Stimulated activated CD8-positive, alpha-beta memory T cell treated with anti-CD3 and anti-CD28 coated beads, Interleukin-15, amount 100 ng/mL, for 1 hour (primary cell): Measurements from ENCODE around the gene PALS2.

ENCODE experiments used
- DNase-seq: peaks from one replicate; pipeline ENCODE4 v3.0.0-alpha.2; 2020; ENCODE audit warnings: low read depth

The PALS2 gene

DNA sequence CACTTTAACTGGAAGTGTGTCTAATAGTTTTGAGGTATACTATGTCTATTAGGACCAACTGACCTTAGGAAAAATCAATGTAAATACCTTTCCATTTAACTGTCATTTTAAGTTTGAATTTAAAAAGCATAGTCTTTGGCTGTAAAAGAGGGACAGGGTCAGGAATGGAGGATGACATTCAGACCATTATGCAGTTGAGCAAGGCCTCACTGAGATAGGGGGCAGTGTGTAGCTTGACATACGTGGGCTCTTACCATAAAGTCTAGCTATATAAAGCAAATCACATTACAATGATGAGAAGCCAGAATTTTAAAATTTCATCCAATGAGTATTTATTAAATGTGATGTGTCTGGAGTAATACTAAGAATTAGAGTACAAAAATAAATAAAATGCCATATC is 17.9 kb downstream of the PALS2 start:
- no peak for DNase-seq

DNA sequence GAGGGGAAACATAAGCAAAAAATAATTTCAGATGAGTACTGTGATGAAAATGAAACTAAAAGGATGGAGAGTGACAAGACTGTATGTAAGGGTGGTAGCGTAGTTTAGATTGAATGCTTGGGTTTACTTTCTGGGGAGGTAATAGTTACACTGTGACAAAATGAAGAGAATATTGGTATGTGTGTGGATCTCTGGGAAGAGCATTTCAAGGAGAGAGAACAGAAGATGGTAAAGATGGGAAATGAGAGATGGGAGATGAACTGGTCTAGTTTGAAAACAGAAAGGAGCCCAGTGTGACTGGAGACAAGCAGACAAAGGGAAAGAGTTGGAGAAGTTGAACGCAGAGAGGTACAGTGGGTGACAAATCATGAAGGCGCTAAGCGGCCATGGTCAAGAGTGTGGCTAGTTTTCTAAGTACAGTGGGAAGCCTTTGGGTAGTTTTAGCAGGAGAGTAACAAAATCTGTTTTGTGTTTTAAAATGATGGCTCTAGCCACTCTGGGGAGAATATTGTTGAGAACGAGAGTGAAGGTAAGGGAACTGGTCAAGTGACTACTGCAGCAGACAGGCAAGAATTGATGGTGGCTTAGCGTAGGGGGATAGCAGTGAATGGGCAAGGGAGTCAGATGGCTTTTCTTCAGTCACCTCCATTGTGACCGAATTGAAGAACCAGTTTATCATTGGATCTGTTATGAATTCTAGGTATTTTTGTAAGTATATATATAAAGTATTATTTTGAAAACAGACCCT is 22.6 kb downstream of the PALS2 start:
- no peak for DNase-seq

DNA sequence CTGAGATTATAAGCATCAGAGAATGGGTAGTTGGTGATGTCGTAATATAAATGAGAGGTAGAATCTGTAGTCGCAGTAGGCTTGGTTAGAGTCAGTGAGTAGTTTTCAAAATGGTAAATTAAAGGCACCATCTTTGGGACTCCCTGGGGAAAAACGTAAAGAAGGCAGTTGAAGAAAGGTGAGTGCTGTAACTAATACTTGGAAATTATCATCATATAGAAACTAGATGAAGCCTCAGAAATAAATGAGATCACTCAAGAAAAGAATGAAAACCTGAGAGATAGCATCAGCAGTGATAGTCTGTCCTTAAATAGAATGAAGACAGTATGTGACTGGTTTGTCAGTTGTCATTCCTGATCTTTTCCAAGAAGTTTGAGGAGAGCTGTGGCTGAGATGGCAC is 23.8 kb downstream of the PALS2 start:
- no peak for DNase-seq

DNA sequence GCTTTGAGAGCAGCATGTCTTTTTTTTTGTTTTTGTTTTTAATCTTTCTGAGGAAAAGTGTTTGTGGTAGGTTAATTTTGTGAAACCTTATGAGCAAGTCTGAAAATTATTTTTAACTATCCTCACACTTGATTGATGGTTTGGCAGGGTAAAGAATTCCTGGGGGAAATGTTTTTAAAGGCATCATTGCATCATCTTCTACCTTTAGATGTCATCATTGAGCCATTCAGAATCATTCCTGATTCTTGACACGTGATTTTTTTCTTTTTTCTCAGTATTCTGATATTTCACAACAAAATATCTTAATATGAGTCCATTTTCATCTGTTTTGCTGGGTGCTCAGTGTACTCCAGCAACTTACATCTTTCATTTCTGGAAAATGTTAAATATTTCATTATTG is 28.3 kb downstream of the PALS2 start:
- no peak for DNase-seq

DNA sequence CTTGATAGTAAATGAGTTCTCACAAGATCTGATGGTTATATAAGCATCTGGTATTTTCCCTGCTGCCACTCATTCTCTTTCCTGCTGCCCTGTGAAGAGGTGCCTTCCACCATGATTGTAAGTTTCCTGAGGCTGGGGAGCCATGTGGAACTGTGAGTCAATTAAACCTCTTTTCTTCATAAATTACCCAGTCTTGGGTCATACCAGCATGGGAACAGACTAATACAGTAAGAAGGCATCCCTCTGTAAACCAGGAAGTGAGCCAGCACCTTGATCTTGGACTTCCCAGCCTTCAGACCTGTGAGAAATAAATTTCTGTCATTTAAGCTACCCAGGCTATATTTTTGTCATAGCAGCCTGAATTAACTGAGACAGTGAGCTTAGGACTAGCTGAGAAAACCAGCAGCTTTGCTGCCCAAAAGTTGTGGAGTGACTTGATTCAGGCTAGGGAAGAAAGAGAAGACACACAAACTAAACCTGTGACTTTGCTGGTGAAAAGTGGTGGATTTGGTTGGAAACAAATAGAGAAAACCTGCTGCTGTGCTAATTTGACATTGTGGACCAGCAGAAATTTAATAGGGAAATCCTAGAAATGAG is 29.7 kb downstream of the PALS2 start:
- DNase-seq = no peak

DNA sequence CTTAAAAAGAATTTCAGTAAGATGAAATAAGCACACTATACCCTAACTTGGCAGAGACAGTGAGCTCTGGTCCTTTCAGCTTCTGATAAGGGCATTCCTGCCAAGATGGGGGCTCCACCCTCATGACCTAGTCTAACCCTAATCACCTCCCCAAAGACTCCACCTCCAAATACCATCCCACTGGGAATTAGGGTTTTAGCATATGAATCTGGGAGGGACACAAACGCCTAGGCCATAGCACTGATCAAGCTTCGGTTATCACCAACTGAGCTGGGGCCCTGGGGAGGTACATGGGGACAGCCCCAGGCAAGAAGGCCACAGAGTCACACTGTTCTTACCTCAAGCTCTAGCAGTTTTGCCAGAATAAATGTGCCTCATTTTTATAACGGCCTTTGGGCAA is 31.4 kb downstream of the PALS2 start:
- no peak for DNase-seq

DNA sequence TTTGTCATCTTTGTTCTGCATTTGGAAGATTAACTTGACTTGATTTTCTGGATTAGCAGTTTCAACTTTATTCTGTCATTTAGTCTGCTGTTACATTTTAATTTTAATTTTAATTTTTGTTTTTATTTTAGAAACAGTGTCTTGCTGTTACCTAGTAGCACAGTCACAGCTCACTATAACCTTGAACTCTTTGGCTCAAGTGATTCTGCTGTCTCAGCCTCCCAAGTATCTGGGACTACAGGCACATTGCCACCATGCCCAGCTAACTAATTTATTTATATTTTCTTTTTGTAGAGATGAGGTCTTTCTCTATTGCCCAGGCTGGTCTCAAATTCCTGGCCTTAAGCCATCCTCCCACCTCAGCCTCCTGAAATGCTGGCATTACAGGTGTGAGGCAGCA is 35.3 kb downstream of the PALS2 start:
- DNase-seq = no peak

DNA sequence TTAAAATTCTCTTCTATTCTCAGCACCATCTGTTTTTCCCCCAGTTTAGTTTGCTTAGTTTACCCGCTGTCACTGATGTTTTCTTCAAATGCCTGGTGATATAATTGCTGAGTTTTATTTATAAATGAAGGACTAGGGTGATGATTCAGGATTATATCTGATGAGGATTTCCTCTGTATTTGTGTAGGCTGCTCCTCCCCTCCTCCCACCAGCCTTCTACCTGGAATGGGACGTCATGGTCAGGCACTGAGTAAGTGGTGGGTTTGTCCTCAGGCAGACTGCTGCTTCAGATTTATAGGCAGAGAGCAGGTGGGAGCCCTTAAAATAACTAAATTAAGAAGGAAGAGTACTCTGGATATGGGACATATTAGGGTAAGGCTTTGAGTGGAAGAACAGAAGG is 35.8 kb downstream of the PALS2 start:
- DNase-seq = no peak

DNA sequence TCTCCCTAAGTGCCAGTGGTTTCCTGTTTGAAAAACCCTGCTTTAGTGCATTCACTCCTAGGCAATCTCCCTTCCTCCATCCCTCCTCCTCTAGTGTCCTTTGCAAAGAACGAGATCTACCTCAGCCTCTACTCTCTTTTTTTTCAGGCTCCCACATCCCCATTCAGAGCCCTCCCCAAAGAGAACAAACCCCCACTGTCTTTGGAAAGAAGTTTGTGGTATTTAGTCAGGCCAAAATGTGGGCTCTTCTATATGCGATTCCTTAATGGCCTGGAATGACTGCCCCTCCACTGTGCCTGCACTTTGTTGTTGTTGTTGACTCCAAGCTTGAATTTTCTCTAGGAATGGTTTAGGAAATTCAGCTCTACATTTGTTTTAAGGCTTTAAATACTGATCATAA is 36.3 kb downstream of the PALS2 start:
- DNase-seq = no peak

DNA sequence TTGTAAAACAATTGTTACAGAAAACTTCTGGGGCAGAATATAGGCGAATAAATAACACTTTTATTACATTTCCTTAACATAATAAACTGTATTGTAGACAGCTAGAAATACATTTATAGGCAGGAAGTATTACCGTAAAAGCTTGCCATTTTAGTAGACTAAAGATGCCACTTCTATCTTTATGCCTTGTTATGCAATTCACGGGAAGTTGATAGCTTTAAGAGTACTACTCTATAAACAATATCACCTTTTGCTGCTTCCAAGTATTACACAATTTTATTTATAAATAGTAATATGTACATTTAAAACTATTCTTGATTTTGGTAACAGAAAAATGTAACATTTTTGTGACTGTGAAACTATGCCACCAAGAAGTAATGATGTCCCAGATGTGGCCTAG is 37.9 kb downstream of the PALS2 start:
- DNase-seq = no peak

DNA sequence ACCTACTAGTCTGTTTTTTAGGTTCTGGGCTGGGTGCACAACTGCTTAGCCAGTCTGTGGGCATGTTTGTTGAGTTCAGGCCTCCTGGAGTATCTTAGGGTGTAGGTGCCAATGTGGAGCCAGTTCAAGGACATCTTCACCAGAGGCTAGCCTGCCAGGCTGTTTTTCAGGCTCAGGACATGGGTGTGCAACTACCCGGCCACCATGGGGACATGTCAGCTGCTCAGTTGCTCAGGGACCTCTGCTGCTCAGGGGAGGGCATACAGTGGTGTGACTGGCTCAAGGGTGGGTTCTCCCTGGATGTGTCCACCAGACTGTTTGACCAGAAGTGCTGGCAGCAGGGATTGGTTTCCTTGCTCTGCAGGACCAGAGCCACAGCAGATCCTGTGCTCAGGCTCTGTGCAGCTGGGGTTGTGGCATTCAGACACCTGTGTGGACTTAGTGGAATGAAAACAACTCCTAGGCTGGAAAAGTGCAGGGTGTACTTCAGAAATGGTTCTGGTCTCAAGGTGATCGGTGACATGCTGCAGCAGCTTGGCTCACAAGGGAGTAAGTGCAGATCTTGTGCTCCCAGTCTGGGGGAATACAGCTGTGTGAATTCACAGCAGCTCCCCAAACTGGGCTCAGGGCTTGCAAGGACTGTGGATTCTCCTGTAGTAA is 44.8 kb downstream of the PALS2 start:
- DNase-seq = no peak

DNA sequence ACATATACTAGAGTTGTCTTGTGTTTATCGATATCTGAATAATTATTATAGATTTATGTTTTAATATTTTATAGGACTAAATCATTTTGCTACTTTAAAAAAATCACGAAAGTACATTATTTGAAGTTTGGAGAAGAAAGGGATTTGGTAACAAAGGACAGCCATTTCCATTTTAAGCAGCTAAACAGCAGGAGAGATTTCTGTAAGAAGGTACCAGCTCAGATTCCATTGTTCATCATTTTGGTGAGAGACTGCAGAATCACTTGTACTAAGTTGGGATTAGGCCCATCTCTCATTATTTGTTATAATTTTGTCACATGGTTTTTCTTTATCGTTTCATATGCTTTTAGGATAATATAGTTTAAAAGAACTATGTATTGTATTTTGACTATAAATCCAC is 46.7 kb downstream of the PALS2 start:
- DNase-seq = no peak

DNA sequence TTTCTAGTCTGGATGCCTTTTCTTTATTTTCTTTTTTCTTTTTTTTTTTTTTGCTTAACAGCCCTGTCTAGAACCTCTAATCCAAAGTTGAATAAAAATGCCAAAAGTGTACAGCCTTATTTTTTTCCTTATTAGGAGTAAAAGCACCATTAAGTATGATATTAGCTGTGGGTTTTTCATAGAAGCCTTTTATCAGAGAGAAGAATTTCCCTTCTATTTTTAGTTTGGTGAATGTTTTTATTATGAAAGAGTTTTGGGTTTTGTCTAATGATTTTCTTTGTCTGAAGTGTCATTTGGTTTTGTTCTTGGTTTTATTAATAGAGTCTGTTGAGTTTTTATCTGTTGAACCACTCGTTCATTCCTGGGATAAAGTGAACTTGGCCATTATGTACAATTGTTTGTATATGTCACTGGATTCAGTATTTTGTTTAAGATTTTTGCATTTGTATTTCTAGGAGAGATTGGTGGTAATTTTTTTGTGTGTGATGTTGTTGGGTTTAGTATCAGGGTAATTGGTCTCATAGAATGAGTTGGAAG is 49.5 kb downstream of the PALS2 start:
- no peak for DNase-seq
